GM12872 (cell line): ENCODE results near the gene ARSG.

Experiments used
- TF ChIP-seq, protein P1 (sequence below): IDR thresholded peaks from 3 replicates; pipeline ENCODE4 v1.5.1; 2011; ENCODE audit warnings: low read depth, mild to moderate bottlenecking, low read length, moderate library complexity; ENCODE audit not compliant: insufficient read depth

Gene ARSG

DNA sequence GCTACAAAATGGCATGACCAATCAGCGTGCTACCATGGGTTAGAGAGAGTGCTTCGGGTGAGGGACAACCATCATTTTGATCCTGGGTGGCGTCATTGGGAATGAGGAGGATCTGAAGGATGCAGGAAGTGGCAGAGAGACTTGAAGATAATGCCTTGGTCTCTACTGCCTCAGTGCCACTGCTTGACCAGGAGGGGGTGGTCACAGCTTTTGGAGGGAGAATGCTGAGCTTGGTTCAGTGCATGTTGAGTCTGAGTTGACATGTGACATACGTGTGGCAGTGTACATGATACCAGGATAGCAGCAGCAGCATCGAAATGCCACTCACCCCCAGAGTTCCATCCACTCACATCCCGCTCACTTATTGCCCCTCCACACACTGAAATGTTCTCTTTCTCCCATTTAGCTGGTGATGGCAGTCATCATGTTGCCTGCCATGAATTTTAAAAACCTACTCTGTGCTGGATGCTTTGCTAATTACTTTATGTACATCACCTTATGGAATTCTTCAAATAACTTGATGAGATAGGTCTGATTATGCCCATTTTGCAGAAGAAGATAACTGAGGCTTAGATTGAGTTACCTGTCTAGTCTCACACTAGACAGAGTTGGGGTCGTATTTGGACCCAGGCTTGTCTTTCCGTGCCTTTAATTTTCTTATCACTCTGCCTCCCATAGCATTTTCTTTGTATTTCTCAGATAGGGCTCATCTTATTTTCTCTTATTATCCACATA is 36.7 kb downstream of the ARSG start:
- TF ChIP-seq, protein P1, sequence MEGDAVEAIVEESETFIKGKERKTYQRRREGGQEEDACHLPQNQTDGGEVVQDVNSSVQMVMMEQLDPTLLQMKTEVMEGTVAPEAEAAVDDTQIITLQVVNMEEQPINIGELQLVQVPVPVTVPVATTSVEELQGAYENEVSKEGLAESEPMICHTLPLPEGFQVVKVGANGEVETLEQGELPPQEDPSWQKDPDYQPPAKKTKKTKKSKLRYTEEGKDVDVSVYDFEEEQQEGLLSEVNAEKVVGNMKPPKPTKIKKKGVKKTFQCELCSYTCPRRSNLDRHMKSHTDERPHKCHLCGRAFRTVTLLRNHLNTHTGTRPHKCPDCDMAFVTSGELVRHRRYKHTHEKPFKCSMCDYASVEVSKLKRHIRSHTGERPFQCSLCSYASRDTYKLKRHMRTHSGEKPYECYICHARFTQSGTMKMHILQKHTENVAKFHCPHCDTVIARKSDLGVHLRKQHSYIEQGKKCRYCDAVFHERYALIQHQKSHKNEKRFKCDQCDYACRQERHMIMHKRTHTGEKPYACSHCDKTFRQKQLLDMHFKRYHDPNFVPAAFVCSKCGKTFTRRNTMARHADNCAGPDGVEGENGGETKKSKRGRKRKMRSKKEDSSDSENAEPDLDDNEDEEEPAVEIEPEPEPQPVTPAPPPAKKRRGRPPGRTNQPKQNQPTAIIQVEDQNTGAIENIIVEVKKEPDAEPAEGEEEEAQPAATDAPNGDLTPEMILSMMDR = peak; percentile 26; the same call in 1 of the 3 replicates

DNA sequence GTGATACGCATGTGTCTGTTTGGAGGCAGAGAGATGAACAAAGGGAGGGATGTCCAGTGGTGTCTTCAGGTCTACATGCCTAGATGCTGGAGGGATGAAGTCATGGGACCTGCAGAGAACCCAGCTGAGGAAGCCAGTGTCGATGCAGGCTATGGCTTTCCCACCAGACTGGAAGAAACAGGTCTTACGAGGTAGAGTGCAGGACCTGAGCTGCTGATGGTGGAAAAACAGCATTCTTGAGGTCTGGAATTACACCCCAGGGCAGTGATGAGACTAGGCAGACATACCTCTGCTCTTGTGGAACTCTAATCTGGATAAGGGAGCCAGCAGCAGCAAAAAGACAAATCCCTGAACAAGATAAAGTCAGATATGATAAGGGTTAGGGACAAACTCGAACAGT is 37.4 kb downstream of the ARSG start:
- TF ChIP-seq, protein P1 = no peak

DNA sequence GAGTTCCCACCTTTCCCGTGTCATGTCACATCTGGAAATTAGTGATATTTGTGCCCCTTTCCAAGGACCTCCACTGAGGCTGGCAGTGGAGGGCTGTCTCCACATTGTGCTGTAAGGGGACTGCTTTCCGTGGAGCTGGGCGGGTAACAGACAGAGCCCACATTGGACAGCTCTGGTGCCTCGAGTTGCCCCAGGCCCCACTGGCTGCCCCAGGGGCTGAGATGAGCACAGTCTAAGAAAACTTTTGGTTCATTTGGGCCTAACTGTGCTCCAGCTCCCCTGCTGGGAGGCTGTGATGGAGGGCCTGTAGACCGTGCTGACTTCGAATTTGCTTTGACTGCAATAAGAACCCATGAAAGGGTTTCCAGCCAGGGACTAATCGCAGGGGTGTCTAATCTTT is 38.0 kb downstream of the ARSG start:
- TF ChIP-seq, protein P1 = no peak

DNA sequence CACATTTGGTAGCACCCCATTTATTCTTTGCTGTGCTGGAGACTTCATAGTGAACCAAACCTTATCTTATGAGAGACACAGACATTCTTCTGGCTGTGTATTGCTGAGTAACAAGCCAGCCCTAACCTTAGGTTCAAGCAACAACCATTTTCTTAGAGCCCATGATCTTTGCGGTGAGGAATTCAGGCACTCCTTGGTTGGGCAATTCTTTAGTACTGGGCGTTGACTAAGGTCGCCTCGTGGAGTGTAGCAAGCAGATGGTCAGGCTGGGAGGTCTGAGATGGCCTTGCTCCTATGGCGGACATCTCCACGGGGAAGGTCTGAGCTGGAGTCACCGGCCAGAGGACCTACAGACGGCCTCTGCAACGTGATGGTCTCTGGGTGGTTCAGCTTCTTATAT is 43.1 kb downstream of the ARSG start:
- TF ChIP-seq, protein P1 = no peak

DNA sequence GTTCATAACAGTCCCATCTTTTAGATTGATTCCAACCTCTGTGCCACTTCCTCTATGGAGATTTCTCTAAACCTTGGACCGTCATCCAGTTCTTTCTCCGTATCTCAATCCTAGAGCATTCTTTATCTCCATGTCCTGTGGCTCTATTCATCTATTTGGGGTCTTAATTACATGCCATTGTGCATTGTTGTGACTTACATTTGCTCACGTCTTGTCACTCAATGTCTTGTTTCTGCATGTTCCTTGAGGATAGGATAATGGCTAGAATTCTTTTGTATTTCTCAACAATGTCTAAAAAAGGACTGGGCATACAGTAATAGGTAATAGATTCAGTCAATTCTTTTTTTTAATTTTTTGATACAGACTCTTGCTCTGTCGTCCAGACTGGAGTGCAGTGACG is 50.2 kb downstream of the ARSG start:
- TF ChIP-seq, protein P1 = no peak

DNA sequence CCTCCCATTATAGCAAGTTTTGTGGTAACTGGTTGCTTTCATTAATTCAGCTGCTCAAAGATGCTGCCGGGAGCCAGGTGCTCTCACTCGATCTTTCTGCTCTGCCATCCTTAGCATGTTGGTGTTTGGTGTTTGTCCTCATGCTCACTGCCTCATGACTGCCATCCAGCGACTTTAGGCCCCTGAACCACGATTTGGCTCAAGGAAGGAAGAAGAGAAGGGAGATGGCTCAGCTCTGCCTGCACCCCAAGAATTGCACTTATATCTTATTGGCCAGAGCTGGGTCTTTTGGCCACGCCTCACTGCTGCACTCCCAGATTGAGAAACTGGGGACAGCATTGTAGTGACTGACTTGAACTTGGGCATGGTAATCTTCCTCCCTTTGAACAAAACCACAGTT is 52.7 kb downstream of the ARSG start:
- TF ChIP-seq, protein P1 = no peak

DNA sequence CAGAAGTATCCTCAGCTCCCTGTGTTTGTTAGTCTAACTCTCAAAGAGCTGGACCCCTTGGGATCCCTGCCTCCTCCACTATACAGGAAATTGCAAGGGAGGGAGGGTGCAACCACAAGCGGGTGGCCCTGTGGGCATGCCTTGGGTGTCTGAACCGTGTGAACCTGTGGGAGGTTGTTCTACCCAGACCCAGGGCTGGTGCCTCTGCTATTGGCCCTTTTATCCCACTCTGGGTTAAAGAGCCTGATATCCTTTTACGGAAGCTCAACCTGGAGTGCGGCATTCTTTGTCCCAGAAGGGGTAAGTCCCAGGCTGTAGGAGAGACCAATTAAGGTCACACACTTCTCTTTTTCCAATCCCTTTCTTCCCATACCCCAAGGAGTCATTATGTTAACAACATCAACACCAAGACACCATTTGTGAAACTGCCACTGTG is 53.4 kb downstream of the ARSG start:
- TF ChIP-seq, protein P1 = no peak
